OCI-LY7 (cell line): Measurements from ENCODE around the gene RTN4. TPM values are rescaled to one million over a fixed set of nuclear protein-coding genes. Genes with fewer than 3 reads are reported as not detected.

Source experiments
- BruUV-seq: library from RNA; stranded (reverse); fragments of 400-500 nt; replicated peaks from 2 replicates; lab custom pipeline; 2021; lab: Mats Ljungman, UMichigan
- CTCF ChIA-PET: fragments of 300-600 bp; sonication (Branson Sonifier 250); formaldehyde crosslinking; loops from one replicate; lab custom pipeline; 2022; ENCODE audit warnings: antibody characterized with exemption; ENCODE audit not compliant: unreplicated experiment; lab: Charles Lee
- POLR2A ChIA-PET: fragments of 300-600 bp; sonication (Branson Sonifier 250); formaldehyde crosslinking; loops from one replicate; lab custom pipeline; 2022; ENCODE audit warnings: antibody characterized with exemption; lab: Charles Lee
- DNase-seq: peaks from one replicate; pipeline ENCODE4 v3.0.0-alpha.2; 2015; ENCODE audit warnings: low spot score
- H2AFZ ChIP-seq: fragments of 200-600 bp; sonication (generic), shearing (Covaris generic); 2 replicates; pipeline ENCODE4 v1.6.1; 2014; ENCODE audit warnings: mild to moderate bottlenecking, antibody characterized with exemption, low read length, moderate library complexity
- H3K27ac ChIP-seq: fragments of 200-600 bp; sonication (generic); 2 replicates; pipeline ENCODE4 v1.5.1; 2014; ENCODE audit warnings: mixed run types, low read depth, mild to moderate bottlenecking, moderate library complexity, low read length, inconsistent platforms; ENCODE audit not compliant: poor library complexity, severe bottlenecking
- H3K36me3 ChIP-seq: fragments of 200-600 bp; sonication (generic); 2 replicates; pipeline ENCODE4 v1.6.1; 2014; ENCODE audit warnings: mild to moderate bottlenecking, antibody characterized with exemption, low read length, moderate library complexity, mixed read lengths; ENCODE audit not compliant: insufficient read depth
- H3K4me1 ChIP-seq: fragments of 200-600 bp; sonication (generic); 2 replicates; pipeline ENCODE4 v1.5.1; 2014; ENCODE audit warnings: mild to moderate bottlenecking, low read length; ENCODE audit not compliant: insufficient read depth, poor library complexity, severe bottlenecking
- H3K4me2 ChIP-seq: fragments of 200-600 bp; sonication (generic); 2 replicates; pipeline ENCODE4 v1.6.1; 2014; ENCODE audit warnings: mild to moderate bottlenecking, low read length
- H3K4me3 ChIP-seq: fragments of 200-600 bp; sonication (generic); 2 replicates; pipeline ENCODE4 v1.5.1; 2014; ENCODE audit warnings: mild to moderate bottlenecking, low read depth, low read length; ENCODE audit not compliant: poor library complexity, severe bottlenecking
- H3K79me2 ChIP-seq: fragments of 200-600 bp; sonication (generic); 2 replicates; pipeline ENCODE4 v1.6.1; 2016; ENCODE audit warnings: low read depth, mild to moderate bottlenecking, low read length, moderate library complexity, mixed read lengths; ENCODE audit not compliant: insufficient read depth
- H3K9me2 ChIP-seq: fragments of 200-600 bp; sonication (generic); 2 replicates; pipeline ENCODE4 v1.6.1; 2016; ENCODE audit warnings: mild to moderate bottlenecking, low read length, mixed read lengths; ENCODE audit not compliant: insufficient read depth
- H3K9me3 ChIP-seq: fragments of 200-600 bp; sonication (generic); 2 replicates; pipeline ENCODE4 v1.6.1; 2014; ENCODE audit warnings: mild to moderate bottlenecking, mixed run types, low read length, mixed read lengths
- H4K20me1 ChIP-seq: fragments of 200-600 bp; sonication (generic); 2 replicates; pipeline ENCODE4 v1.6.1; 2014; ENCODE audit warnings: mild to moderate bottlenecking, antibody characterized with exemption, low read length, moderate library complexity, mixed read lengths; ENCODE audit not compliant: insufficient read depth
- EZH2phosphoT487 ChIP-seq: fragments of 200-600 bp; sonication (generic); IDR thresholded peaks from 2 replicates; pipeline ENCODE4 v1.6.1; 2018; ENCODE audit warnings: low read depth, borderline replicate concordance, mild to moderate bottlenecking, mixed run types, antibody characterized with exemption, low read length, moderate library complexity, mixed read lengths
- intact Hi-C: fragments of 100-400 bp; cut with micrococcal nuclease; formaldehyde crosslinking; loops from one replicate; pipeline ENCODE4 v1.10.0; 2022; ENCODE audit not compliant: unreplicated experiment
- total RNA-seq, 2 experiments: library from RNA; depleted of rRNA in 1 of 2; stranded (reverse); fragments of >200 nt in 1 of 2; shearing (Covaris generic) in 1 of 2; gene quantifications; 2 replicates each; pipeline ENCODE4 v1.2.3, GENCODE V29; 2014 to 2022
- TF ChIP-seq, protein P1 (sequence below): fragments of 200-600 bp; sonication (generic); conservative IDR thresholded peaks from 2 replicates; pipeline ENCODE4 v1.5.1; 2014; ENCODE audit warnings: mild to moderate bottlenecking, antibody characterized with exemption, low read length, moderate library complexity, mixed read lengths

Gene RTN4
- total RNA-seq, 2 experiments from 2014 or later, result 36.5 to 75.2 TPM

DNA sequence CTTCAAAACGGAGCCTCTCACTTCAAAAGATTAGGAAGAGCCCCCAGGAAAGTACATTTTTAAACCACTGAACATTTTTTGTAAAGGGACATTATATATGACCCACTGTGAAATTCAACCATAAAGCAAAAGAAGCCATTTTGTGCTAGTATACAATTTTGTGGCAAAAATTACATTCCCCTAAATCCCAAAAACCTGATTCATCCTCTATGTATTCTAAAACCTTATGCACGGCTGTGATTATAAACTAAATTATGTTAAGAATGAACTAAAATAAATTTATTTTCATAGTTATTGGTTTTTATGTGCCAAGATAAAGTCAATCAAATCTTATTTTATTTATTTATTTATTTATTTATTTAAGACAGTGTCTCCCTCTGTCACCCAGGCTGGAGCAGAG is 48.5 kb downstream of the RTN4 start:
- Histone ChIP-seq H3K9me2 (no peaks in the 10 kb centered on the region), H3K4me3 (no peak overlapping the region), H3K4me2 (no peak overlapping the region), H3K27ac (no peak overlapping the region), H3K9me3 (no peaks in the 10 kb centered on the region), H4K20me1 (peaks cover 5% of the 10 kb centered on the region; the same call in 1 of the 2 replicates), H2AFZ (no peak overlapping the region), H3K79me2 (peaks cover 69% of the 10 kb centered on the region), H3K36me3 (no peaks in the 10 kb centered on the region), H3K4me1 (peaks cover 13% of the 10 kb centered on the region)
- ChIA-PET CTCF (no interaction called here), POLR2A (interaction anchor here (1.1 to 2.3 kb wide), 3 partner anchors 17 to 47 kb away, joined by 4 to 5 read pairs (median 4); no protein-coding TSS in a partner anchor)
- no peak for DNase-seq
- intact Hi-C loops, result no loop called here
- BruUV-seq, result no TSS peak
- TF ChIP-seq, protein P1, sequence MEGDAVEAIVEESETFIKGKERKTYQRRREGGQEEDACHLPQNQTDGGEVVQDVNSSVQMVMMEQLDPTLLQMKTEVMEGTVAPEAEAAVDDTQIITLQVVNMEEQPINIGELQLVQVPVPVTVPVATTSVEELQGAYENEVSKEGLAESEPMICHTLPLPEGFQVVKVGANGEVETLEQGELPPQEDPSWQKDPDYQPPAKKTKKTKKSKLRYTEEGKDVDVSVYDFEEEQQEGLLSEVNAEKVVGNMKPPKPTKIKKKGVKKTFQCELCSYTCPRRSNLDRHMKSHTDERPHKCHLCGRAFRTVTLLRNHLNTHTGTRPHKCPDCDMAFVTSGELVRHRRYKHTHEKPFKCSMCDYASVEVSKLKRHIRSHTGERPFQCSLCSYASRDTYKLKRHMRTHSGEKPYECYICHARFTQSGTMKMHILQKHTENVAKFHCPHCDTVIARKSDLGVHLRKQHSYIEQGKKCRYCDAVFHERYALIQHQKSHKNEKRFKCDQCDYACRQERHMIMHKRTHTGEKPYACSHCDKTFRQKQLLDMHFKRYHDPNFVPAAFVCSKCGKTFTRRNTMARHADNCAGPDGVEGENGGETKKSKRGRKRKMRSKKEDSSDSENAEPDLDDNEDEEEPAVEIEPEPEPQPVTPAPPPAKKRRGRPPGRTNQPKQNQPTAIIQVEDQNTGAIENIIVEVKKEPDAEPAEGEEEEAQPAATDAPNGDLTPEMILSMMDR, result no peak
- TF ChIP-seq EZH2phosphoT487, result no peak

GRCh38 chr2:55000341-55000740 is 49.9 kb downstream of the RTN4 start:
- no TSS peak for BruUV-seq
- POLR2A ChIA-PET, result interaction anchor here (0.9 to 1.7 kb wide), 3 partner anchors 10 to 20 kb away, joined by 3 to 7 read pairs (median 5); no protein-coding TSS in a partner anchor
- CTCF ChIA-PET, result no interaction called here
- H3K4me3 ChIP-seq, result no peak overlapping the region
- H4K20me1 ChIP-seq, result peaks cover 8% of the 10 kb centered on the region; the same call in 1 of the 2 replicates
- H3K36me3 ChIP-seq, result no peaks in the 10 kb centered on the region
- no peaks in the 10 kb centered on the region for H3K9me3 ChIP-seq
- H3K4me1 ChIP-seq, result peaks cover 13% of the 10 kb centered on the region
- no peak for DNase-seq
- no peak overlapping the region for H2AFZ ChIP-seq
- peak overlapping the region; percentile 15; the same call in 1 of the 2 replicates for H3K4me2 ChIP-seq
- intact Hi-C loops, result no loop called here
- H3K9me2 ChIP-seq, result no peaks in the 10 kb centered on the region
- peaks cover 66% of the 10 kb centered on the region for H3K79me2 ChIP-seq
- no peak overlapping the region for H3K27ac ChIP-seq
- TF ChIP-seq, protein P1, result no peak
- no peak for TF ChIP-seq EZH2phosphoT487

DNA sequence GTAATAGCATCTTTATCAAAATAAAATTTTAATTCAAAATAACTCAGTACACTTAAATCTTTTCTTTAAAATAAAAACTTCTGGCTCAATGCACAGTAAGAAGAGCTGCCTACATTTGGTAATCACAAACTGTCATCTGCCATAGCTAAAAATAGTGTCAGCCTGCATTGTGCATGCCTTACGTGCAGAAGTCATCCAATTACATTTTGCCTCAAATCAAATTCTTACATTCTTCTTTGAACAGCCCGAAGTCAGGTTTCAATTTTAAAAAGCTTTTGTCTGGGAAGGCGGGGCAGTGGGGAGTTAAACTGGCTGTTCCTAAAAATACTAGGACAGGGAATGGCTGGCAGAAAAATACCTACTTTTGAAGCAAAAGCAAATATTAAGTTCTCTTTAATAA is 51.1 kb downstream of the RTN4 start:
- Histone ChIP-seq H3K4me3 (no peak overlapping the region), H3K79me2 (peaks cover 74% of the 10 kb centered on the region), H3K4me1 (peaks cover 13% of the 10 kb centered on the region), H3K27ac (no peak overlapping the region), H3K9me2 (no peaks in the 10 kb centered on the region), H3K9me3 (no peaks in the 10 kb centered on the region), H4K20me1 (peaks cover 8% of the 10 kb centered on the region; the same call in 1 of the 2 replicates), H3K36me3 (no peaks in the 10 kb centered on the region), H3K4me2 (peak overlapping the region; percentile 49), H2AFZ (no peak overlapping the region)
- no TSS peak for BruUV-seq
- no peak for TF ChIP-seq EZH2phosphoT487
- TF ChIP-seq, protein P1, result no peak
- intact Hi-C loops, result no loop called here
- ChIA-PET CTCF (no interaction called here), POLR2A (interaction anchor here (0.8 to 1.7 kb wide), 6 partner anchors 11 to 174 kb away, joined by 3 to 7 read pairs (median 4); no protein-coding TSS in a partner anchor)
- peak; percentile 14 for DNase-seq
